Upper lobe of left lung (tissue), 4 donors: ENCODE results near the gene U2AF1.
"Not testable (repeated sequence)": the region's sequence is repeated elsewhere in the genome, so short reads cannot be mapped to it uniquely, and the experiment has no call there.

Source experiments
- CTCF ChIP-seq, 6 experiments: fragments of 450-650 bp in 4 of 6; fragments of 200-600 bp in 2 of 6; sonication (generic) in 2 of 6; IDR thresholded peaks; one replicate each; pipeline ENCODE4 v1.5.1; 2016 to 2019; ENCODE audit warnings: antibody characterized with exemption in 6 of 6
- EP300 ChIP-seq, 4 donors: sonication (generic); formaldehyde crosslinking; IDR thresholded peaks; one replicate each; pipeline ENCODE4 v1.5.1; 2017; ENCODE audit warnings: antibody characterized with exemption in 4 of 4, control low read depth in 2 of 4
- POLR2A ChIP-seq, 4 donors: fragments of 450-650 bp; IDR thresholded peaks; one replicate each; pipeline ENCODE4 v1.5.1; 2016 to 2017; ENCODE audit warnings: antibody characterized with exemption in 4 of 4, mild to moderate bottlenecking in 2 of 4
- POLR2AphosphoS5 ChIP-seq, 2 donors: sonication (generic); formaldehyde crosslinking; IDR thresholded peaks; one replicate each; pipeline ENCODE4 v1.5.1; 2017; ENCODE audit warnings: antibody characterized with exemption in 2 of 2

- TF ChIP-seq CTCF, POLR2A, POLR2AphosphoS5, EP300 (IDR thresholded peaks at IDR 0.05): not testable (repeated sequence)
These were observed 2.7 kb downstream of the U2AF1 start for GRCh38 chr21:43104642-43105041.
